Neural progenitor cell (in vitro differentiated cells): ENCODE data around the gene TMTC3.

Experiments
- EZH2 ChIP-seq: fragments of 200-600 bp; sonication (generic); IDR thresholded peaks from 2 replicates; pipeline ENCODE4 v1.6.1; 2017; ENCODE audit warnings: antibody characterized with exemption, mild to moderate bottlenecking, moderate library complexity
- EZH2phosphoT487 ChIP-seq: fragments of 200-600 bp; sonication (generic); IDR thresholded peaks from 2 replicates; pipeline ENCODE4 v1.6.1; 2017; ENCODE audit warnings: antibody characterized with exemption
- TF ChIP-seq, protein P1 (sequence below): fragments of 200-600 bp; sonication (generic); IDR thresholded peaks from 2 replicates; pipeline ENCODE4 v1.5.1; 2017; ENCODE audit warnings: antibody characterized with exemption, mild to moderate bottlenecking

DNA sequence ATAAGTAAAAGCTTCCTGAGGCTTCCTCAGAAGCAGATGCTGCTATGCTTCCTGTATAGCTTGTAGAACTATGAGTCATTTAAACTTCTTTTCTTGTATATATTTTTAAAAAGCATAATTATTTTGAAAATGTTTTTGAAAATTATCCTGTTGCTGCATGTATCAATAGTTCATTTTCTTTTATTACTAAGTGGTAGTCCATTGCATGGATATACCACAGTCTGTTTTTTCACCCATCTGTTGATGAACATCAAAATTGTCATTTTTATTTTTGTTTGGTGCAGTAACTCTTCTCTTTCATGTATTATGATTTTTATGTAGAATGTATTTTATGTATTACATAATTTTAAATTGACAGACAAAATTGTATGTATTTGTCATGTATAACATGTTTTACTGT, 81.4 kb downstream of the TMTC3 start:
- TF ChIP-seq, protein P1, sequence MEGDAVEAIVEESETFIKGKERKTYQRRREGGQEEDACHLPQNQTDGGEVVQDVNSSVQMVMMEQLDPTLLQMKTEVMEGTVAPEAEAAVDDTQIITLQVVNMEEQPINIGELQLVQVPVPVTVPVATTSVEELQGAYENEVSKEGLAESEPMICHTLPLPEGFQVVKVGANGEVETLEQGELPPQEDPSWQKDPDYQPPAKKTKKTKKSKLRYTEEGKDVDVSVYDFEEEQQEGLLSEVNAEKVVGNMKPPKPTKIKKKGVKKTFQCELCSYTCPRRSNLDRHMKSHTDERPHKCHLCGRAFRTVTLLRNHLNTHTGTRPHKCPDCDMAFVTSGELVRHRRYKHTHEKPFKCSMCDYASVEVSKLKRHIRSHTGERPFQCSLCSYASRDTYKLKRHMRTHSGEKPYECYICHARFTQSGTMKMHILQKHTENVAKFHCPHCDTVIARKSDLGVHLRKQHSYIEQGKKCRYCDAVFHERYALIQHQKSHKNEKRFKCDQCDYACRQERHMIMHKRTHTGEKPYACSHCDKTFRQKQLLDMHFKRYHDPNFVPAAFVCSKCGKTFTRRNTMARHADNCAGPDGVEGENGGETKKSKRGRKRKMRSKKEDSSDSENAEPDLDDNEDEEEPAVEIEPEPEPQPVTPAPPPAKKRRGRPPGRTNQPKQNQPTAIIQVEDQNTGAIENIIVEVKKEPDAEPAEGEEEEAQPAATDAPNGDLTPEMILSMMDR, result no peak
- TF ChIP-seq EZH2 (no peak), EZH2phosphoT487 (no peak)
